Left ventricle myocardium inferior (tissue), 1 donor: ENCODE data around the gene CD160. TPM values are rescaled to one million over a fixed set of nuclear protein-coding genes. Genes with fewer than 3 reads are reported as not detected.
"Not testable (repeated sequence)": the region's sequence is repeated elsewhere in the genome, so short reads cannot be mapped to it uniquely, and the experiment has no call there.

Experiments
- DNase-seq: peaks from one replicate; pipeline ENCODE4 v3.0.0-alpha.2; 2020
- H3K27ac ChIP-seq: fragments of 200-600 bp; replicated peaks from 2 replicates; pipeline ENCODE4 v1.8.0; 2021
- H3K27me3 ChIP-seq: fragments of 200-600 bp; 2 replicates; pipeline ENCODE4 v1.8.0; 2021; ENCODE audit warnings: low read depth
- H3K36me3 ChIP-seq: fragments of 200-600 bp; 2 replicates; pipeline ENCODE4 v1.8.0; 2021
- H3K4me1 ChIP-seq: fragments of 200-600 bp; 2 replicates; pipeline ENCODE4 v1.8.0; 2021
- H3K4me3 ChIP-seq: fragments of 200-600 bp; 2 replicates; pipeline ENCODE4 v1.8.0; 2021; ENCODE audit warnings: mild to moderate bottlenecking, moderate library complexity
- H3K9me3 ChIP-seq: fragments of 200-600 bp; replicated peaks from 2 replicates; pipeline ENCODE4 v1.8.0; 2021
- intact Hi-C: fragments of 100-400 bp; cut with micrococcal nuclease; formaldehyde crosslinking; loops from one replicate; pipeline ENCODE4 v1.11.0; 2022
- long read RNA-seq: library from polyadenylated mRNA; unstranded; transcript quantifications from one replicate; pipeline ENCODE4 v2.0.0, GENCODE V29; 2021
- total RNA-seq: library from RNA; stranded (reverse); fragmentation: NEBNext Ultra II Directional; extraction: Animal tissue kit (Norgen Biotek cat#: 25700); gene quantifications from one replicate; pipeline ENCODE4 v1.2.1, GENCODE V29; 2021
- TF ChIP-seq, protein P1 (sequence below): fragments of 200-600 bp; IDR thresholded peaks from 2 replicates; pipeline ENCODE4 v1.8.0; 2021; ENCODE audit warnings: antibody characterized with exemption, mild to moderate bottlenecking, borderline replicate concordance
- donor health status: DM: no; HTN: yes; CAD: no; lungs with severe emphysema.

CD160 gene
- total RNA-seq, result not detected
- long read RNA-seq, result 0 reads

GRCh38 chr1:145719230-145720079 lies at the start of gene CD160:
Gene CD160 (plus strand): TSS chr1:145719499. CDS start chr1:145728328, 8,829 bp downstream.
- TF ChIP-seq, protein P1, sequence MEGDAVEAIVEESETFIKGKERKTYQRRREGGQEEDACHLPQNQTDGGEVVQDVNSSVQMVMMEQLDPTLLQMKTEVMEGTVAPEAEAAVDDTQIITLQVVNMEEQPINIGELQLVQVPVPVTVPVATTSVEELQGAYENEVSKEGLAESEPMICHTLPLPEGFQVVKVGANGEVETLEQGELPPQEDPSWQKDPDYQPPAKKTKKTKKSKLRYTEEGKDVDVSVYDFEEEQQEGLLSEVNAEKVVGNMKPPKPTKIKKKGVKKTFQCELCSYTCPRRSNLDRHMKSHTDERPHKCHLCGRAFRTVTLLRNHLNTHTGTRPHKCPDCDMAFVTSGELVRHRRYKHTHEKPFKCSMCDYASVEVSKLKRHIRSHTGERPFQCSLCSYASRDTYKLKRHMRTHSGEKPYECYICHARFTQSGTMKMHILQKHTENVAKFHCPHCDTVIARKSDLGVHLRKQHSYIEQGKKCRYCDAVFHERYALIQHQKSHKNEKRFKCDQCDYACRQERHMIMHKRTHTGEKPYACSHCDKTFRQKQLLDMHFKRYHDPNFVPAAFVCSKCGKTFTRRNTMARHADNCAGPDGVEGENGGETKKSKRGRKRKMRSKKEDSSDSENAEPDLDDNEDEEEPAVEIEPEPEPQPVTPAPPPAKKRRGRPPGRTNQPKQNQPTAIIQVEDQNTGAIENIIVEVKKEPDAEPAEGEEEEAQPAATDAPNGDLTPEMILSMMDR, result no peak
- intact Hi-C loops, result no loop called here
- DNase-seq, result no peak
- H3K9me3 ChIP-seq, result no peaks in the 10 kb centered on the region
- no peaks in the 10 kb centered on the region for H3K36me3 ChIP-seq
- H3K27me3 ChIP-seq, result no peaks in the 10 kb centered on the region
- no peak within 1 kb of the TSS for H3K27ac ChIP-seq
- peaks cover 18% of the 10 kb centered on the region for H3K4me1 ChIP-seq
- H3K4me3 ChIP-seq, result no peak within 1 kb of the TSS

- H3K4me3 ChIP-seq, H3K27me3 ChIP-seq, intact Hi-C loops, DNase-seq, H3K27ac ChIP-seq, H3K4me1 ChIP-seq, H3K9me3 ChIP-seq: not testable (repeated sequence)
- peaks cover 12% of the 10 kb centered on the region for H3K36me3 ChIP-seq
These were observed 48.1 kb upstream of the CD160 start for GRCh38 chr1:145670995-145671745.

DNA sequence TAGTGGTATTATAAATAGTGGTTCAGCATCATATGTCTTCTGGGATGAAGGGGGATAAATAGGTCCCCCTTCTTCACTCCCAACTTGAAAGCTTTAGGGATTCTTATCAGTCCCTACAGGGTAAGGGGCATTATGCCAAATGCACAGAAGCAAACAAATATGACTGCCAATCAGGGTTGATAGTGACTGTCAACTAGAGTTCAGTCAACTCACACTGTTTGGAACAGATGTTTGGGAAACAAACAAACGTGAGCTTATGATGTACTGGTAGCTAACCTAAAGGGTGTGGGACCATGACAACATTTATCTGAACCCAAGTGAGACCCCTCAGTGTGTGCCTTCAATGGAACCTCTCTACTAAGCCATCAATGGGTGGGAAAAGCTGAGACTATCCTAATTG lies 46.1 kb upstream of the CD160 start:
- H3K36me3 ChIP-seq, result not testable (repeated sequence)

GRCh38 chr1:145684858-145685257 lies 34.4 kb upstream of the CD160 start:
- H3K27me3 ChIP-seq, H3K4me1 ChIP-seq, H3K36me3 ChIP-seq, H3K4me3 ChIP-seq, H3K9me3 ChIP-seq, H3K27ac ChIP-seq, intact Hi-C loops, DNase-seq: not testable (repeated sequence)

More for the DNA sequence above, 46.1 kb upstream of the CD160 start:
- DNase-seq, H3K27me3 ChIP-seq, H3K4me3 ChIP-seq, intact Hi-C loops, H3K9me3 ChIP-seq, H3K27ac ChIP-seq, H3K4me1 ChIP-seq: not testable (repeated sequence)

GRCh38 chr1:145686078-145686477 lies 33.2 kb upstream of the CD160 start:
- DNase-seq, result not testable (repeated sequence)

DNA sequence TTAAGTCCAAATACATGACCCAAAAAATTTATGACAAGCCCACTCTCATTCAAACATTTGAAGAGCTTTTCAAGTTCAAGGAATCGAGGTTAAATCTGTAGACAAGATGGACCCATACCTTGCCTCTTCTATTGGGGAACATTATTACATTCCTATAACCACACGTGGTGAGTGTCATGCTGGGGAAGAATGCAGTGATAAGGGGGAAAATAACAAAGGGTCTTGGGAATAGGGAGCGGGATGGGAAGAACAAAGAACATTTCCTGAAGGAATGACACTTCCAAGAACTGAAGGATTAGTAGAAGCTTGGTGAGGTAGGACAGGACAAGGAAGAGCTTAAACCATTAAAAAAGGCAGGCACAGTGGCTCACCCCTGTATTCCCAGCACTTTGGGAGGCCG lies 31.0 kb upstream of the CD160 start:
- DNase-seq, result no peak
- peaks cover 3% of the 10 kb centered on the region for H3K27me3 ChIP-seq
- H3K27ac ChIP-seq, result no peak overlapping the region
- no peak overlapping the region for H3K4me3 ChIP-seq
- TF ChIP-seq, protein P1, result no peak
- intact Hi-C loops, result no loop called here
- H3K9me3 ChIP-seq, result no peaks in the 10 kb centered on the region
- no peaks in the 10 kb centered on the region for H3K36me3 ChIP-seq
- H3K4me1 ChIP-seq, result no peaks in the 10 kb centered on the region

More at GRCh38 chr1:145686078-145686477, 33.2 kb upstream of the CD160 start:
- H3K4me1 ChIP-seq, intact Hi-C loops, H3K36me3 ChIP-seq, H3K9me3 ChIP-seq, H3K4me3 ChIP-seq, H3K27me3 ChIP-seq, H3K27ac ChIP-seq: not testable (repeated sequence)

DNA sequence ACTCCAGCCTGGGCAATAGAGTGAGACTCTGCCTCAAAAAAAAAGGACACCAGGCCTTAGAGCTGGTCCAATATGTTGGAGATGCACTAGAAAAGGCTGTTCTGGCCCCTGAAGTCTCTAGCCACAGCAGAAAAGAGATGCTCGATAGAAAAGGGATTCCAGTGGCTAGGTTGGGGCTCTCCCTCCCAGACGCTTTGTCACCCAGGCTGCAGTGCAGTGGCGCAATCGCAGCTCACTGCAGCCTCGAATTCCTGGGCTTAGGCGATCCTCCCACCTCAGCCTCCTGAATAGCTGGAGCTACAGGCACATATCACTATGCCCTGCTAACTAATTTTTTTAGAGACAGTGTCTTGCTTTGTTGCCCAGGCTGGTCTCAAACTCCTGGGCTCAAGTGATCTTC lies 30.4 kb upstream of the CD160 start:
- H3K9me3 ChIP-seq, result no peaks in the 10 kb centered on the region
- H3K4me1 ChIP-seq, result no peaks in the 10 kb centered on the region
- no peak overlapping the region for H3K4me3 ChIP-seq
- no peaks in the 10 kb centered on the region for H3K36me3 ChIP-seq
- TF ChIP-seq, protein P1, result no peak
- no peak overlapping the region for H3K27ac ChIP-seq
- DNase-seq, result no peak
- intact Hi-C loops, result no loop called here
- H3K27me3 ChIP-seq, result peaks cover 3% of the 10 kb centered on the region
